A549 (cell line): ENCODE results near the gene B4GALT3.

Experiments
- CBX8 ChIP-seq: fragments of 200-600 bp; sonication (generic); IDR thresholded peaks from 2 replicates; pipeline ENCODE4 v1.6.1; 2016
- EP300 ChIP-seq, 2 experiments: fragments of >200 bp; sonication (Bioruptor Twin); formaldehyde crosslinking; IDR thresholded peaks; 2 replicates in 1 of 2; 3 replicates in 1 of 2; pipeline ENCODE4 v1.6.1; 2016 to 2017
- JUN ChIP-seq, 2 experiments: fragments of >200 bp; sonication (Bioruptor Twin); formaldehyde crosslinking; IDR thresholded peaks; 2 replicates in 1 of 2; 3 replicates in 1 of 2; pipeline ENCODE4 v1.6.1; 2016 to 2017
- KDM5A ChIP-seq: fragments of 200-600 bp; sonication (generic); IDR thresholded peaks from 2 replicates; pipeline ENCODE4 v1.6.1; 2016; ENCODE audit warnings: antibody characterized with exemption, mild to moderate bottlenecking
- MYC ChIP-seq: IDR thresholded peaks from 2 replicates; pipeline ENCODE4 v1.6.1; 2012; ENCODE audit warnings: mild to moderate bottlenecking, inconsistent platforms, low read length, improper control_type of control experiment, borderline replicate concordance
- POLR2A ChIP-seq: IDR thresholded peaks from 2 replicates; pipeline ENCODE4 v1.6.1; 2012; ENCODE audit warnings: mild to moderate bottlenecking, low read length
- RCOR1 ChIP-seq: fragments of 150-350 bp; IDR thresholded peaks from 2 replicates; pipeline ENCODE4 v1.6.1; 2014; ENCODE audit warnings: antibody characterized with exemption, low read length, low read depth
- SMC3 ChIP-seq: fragments of >200 bp; sonication (Bioruptor Twin); formaldehyde crosslinking; IDR thresholded peaks from 3 replicates; pipeline ENCODE4 v1.6.1; 2018; ENCODE audit warnings: inconsistent platforms
- TF ChIP-seq, protein P1 (sequence below): fragments of >200 bp; sonication (Bioruptor Twin); formaldehyde crosslinking; IDR thresholded peaks from 3 replicates; pipeline ENCODE4 v1.5.1; 2016
- TF ChIP-seq, protein P2 (sequence below): fragments of 200-600 bp; sonication (generic); IDR thresholded peaks from 2 replicates; pipeline ENCODE4 v1.6.1; 2016; ENCODE audit warnings: antibody characterized with exemption, mild to moderate bottlenecking, moderate library complexity

DNA sequence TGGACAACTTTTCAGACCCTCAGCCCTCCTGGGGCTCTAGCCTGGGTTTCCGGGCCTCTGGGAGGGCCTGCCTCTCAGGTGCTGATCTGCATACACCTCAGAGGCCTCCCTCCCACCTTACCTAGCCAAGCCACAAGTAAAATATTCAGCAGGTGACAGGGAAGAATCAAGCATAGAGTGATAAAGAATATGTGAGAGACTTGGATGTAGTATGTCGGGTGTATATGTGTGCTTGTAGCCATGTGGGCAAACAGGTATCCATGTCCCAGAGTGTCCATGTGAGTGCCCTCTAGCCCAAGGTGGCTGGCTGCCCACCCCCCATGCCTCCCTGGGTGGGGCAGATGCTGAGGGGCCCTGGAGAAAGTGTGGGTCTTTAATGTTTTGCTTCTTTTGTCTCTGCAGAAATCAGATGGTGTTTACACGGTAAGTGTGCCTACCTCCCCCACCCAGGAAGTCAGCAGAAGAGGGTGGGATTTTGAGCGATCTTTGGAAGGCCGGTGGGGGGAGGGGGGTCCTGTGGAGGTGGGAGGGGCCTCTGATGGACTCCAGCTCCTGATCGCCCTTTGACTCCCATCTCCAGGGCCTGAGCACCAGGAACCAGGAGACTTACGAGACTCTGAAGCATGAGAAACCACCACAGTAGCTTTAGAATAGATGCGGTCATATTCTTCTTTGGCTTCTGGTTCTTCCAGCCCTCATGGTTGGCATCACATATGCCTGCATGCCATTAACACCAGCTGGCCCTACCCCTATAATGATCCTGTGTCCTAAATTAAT is 41.2 kb upstream of the B4GALT3 start:
- TF ChIP-seq KDM5A (no peak), MYC (no peak), POLR2A (no peak), JUN (IDR thresholded peaks at IDR 0.05) (no peak), EP300 (IDR thresholded peaks at IDR 0.05) (no peak), RCOR1 (no peak), CBX8 (no peak), SMC3 (no peak)
- TF ChIP-seq, protein P1, sequence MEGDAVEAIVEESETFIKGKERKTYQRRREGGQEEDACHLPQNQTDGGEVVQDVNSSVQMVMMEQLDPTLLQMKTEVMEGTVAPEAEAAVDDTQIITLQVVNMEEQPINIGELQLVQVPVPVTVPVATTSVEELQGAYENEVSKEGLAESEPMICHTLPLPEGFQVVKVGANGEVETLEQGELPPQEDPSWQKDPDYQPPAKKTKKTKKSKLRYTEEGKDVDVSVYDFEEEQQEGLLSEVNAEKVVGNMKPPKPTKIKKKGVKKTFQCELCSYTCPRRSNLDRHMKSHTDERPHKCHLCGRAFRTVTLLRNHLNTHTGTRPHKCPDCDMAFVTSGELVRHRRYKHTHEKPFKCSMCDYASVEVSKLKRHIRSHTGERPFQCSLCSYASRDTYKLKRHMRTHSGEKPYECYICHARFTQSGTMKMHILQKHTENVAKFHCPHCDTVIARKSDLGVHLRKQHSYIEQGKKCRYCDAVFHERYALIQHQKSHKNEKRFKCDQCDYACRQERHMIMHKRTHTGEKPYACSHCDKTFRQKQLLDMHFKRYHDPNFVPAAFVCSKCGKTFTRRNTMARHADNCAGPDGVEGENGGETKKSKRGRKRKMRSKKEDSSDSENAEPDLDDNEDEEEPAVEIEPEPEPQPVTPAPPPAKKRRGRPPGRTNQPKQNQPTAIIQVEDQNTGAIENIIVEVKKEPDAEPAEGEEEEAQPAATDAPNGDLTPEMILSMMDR: no peak
- TF ChIP-seq, protein P2, sequence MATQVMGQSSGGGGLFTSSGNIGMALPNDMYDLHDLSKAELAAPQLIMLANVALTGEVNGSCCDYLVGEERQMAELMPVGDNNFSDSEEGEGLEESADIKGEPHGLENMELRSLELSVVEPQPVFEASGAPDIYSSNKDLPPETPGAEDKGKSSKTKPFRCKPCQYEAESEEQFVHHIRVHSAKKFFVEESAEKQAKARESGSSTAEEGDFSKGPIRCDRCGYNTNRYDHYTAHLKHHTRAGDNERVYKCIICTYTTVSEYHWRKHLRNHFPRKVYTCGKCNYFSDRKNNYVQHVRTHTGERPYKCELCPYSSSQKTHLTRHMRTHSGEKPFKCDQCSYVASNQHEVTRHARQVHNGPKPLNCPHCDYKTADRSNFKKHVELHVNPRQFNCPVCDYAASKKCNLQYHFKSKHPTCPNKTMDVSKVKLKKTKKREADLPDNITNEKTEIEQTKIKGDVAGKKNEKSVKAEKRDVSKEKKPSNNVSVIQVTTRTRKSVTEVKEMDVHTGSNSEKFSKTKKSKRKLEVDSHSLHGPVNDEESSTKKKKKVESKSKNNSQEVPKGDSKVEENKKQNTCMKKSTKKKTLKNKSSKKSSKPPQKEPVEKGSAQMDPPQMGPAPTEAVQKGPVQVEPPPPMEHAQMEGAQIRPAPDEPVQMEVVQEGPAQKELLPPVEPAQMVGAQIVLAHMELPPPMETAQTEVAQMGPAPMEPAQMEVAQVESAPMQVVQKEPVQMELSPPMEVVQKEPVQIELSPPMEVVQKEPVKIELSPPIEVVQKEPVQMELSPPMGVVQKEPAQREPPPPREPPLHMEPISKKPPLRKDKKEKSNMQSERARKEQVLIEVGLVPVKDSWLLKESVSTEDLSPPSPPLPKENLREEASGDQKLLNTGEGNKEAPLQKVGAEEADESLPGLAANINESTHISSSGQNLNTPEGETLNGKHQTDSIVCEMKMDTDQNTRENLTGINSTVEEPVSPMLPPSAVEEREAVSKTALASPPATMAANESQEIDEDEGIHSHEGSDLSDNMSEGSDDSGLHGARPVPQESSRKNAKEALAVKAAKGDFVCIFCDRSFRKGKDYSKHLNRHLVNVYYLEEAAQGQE: no peak
